ENCODE results near the gene THPO. TPM values are rescaled to one million over a fixed set of nuclear protein-coding genes. Genes with fewer than 3 reads are reported as not detected.

Gene THPO
- total and polyA plus RNA-seq, 9 of the 15 experiments (the other 6 are each of a cell fraction or from before 2014, with no cell fraction given) = 0.11 to 1.1 (median 0.35) TPM; not detected in 1

- Histone ChIP-seq H3K4me2 (ENCODE audit: insufficient read depth, low read length) (peak overlapping the region; percentile 79; the same call in 1 of the 2 replicates), H3K9me3 (replicated peaks; ENCODE audit: control insufficient read depth, insufficient read depth, low read depth, low read length) (no peaks in the 10 kb centered on the region), H3K27ac (ENCODE audit: extremely low read depth, low read depth, low read length) (peak overlapping the region; percentile 88), H4K20me1 (replicated peaks; ENCODE audit: control insufficient read depth, insufficient read depth, low read length) (no peaks in the 10 kb centered on the region), H3K9ac (ENCODE audit: insufficient read depth in 1 of 2, low read depth in 2 of 2, low read length in 2 of 2) (peak overlapping the region; percentile 60 to 86), H3K36me3 (ENCODE audit: control insufficient read depth, insufficient read depth, low read length) (peaks cover 57% of the 10 kb centered on the region; the same call in 2 of the 3 replicates), H3K79me2 (ENCODE audit: control insufficient read depth, insufficient read depth, low read length) (peaks cover 8% of the 10 kb centered on the region; the same call in 2 of the 3 replicates), H2AFZ (ENCODE audit: low read depth, low read length) (peak overlapping the region; percentile 64), H3K4me3 (no peak overlapping the region), H3K9me1 (ENCODE audit: control insufficient read depth, insufficient read depth, low read length) (peaks cover 6% of the 10 kb centered on the region), H3K27me3 (ENCODE audit: control insufficient read depth in 2 of 2, insufficient read depth in 2 of 2, low read length in 2 of 2) (no peaks in the 10 kb centered on the region), H3K4me1 (replicated peaks in 1 of 2; ENCODE audit: control insufficient read depth in 2 of 2, insufficient read depth in 2 of 2, low read length in 2 of 2) (peaks cover 59 to 74% of the 10 kb centered on the region in 2 experiments)
- BruUV-seq (replicated peaks) = no TSS peak
- intact Hi-C loops (cut with micrococcal nuclease) (no loop called here), in situ Hi-C loops (cut with MboI) (no loop called here)
- DNase-seq (ENCODE audit: extremely low read depth in 1 of 4, low spot score in 3 of 4) (peak in 1 of 4 experiments; percentile 48), FAIRE-seq (no peak), ATAC-seq (peak; percentile 26)
- CTCF ChIA-PET (ENCODE audit: low intra/inter-chr PET ratio) = no interaction called here
- WGBS (ENCODE audit: insufficient coverage, low coverage, missing lambda C conversion rate) = 11% methylated on average over 4 of the region's 4 CpGs
- POLR2A ChIA-PET = interaction anchor here (0.7 to 2.0 kb wide), 8 partner anchors 10 to 33 kb away, joined by 3 to 9 read pairs (median 6); partner anchors contain the start of gene FAM131A
- TF ChIP-seq KAT8 (IDR thresholded peaks at IDR 0.05; ENCODE audit: low read depth) = no peak
- 0 out of 2 replicates have a peak, but pooled peaks have one; percentile 7 for TF ChIP-seq SMARCA4 (IDR thresholded peaks at IDR 0.05)
- TF ChIP-seq COPS2 (conservative IDR thresholded peaks at IDR 0.05) = no peak
- TF ChIP-seq SMC3 (conservative IDR thresholded peaks at IDR 0.05; ENCODE audit: insufficient read depth, low read depth, low read length) = no peak
- TF ChIP-seq ELF1 (tag; IDR thresholded peaks at IDR 0.05) = no peak
- no peak for TF ChIP-seq XRCC4 (IDR thresholded peaks at IDR 0.05; ENCODE audit: extremely low read depth, insufficient read depth, insufficient read length)
- TF ChIP-seq HNRNPH1 (optimal IDR thresholded peaks at IDR 0.05; ENCODE audit: low read depth, low read length) = no peak
- no peak for TF ChIP-seq GABPB2 (CRISPR knock-in tag; conservative IDR thresholded peaks at IDR 0.05)
- TF ChIP-seq, protein P1, sequence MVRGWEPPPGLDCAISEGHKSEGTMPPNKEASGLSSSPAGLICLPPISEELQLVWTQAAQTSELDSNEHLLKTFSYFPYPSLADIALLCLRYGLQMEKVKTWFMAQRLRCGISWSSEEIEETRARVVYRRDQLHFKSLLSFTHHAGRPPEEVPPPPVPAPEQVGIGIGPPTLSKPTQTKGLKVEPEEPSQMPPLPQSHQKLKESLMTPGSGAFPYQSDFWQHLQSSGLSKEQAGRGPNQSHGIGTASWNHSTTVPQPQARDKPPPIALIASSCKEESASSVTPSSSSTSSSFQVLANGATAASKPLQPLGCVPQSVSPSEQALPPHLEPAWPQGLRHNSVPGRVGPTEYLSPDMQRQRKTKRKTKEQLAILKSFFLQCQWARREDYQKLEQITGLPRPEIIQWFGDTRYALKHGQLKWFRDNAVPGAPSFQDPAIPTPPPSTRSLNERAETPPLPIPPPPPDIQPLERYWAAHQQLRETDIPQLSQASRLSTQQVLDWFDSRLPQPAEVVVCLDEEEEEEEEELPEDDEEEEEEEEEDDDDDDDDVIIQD (CRISPR knock-in tag; IDR thresholded peaks at IDR 0.05) = no peak
- TF ChIP-seq ZNF324 (CRISPR knock-in tag; IDR thresholded peaks at IDR 0.05) = no peak
- TF ChIP-seq, protein P2, sequence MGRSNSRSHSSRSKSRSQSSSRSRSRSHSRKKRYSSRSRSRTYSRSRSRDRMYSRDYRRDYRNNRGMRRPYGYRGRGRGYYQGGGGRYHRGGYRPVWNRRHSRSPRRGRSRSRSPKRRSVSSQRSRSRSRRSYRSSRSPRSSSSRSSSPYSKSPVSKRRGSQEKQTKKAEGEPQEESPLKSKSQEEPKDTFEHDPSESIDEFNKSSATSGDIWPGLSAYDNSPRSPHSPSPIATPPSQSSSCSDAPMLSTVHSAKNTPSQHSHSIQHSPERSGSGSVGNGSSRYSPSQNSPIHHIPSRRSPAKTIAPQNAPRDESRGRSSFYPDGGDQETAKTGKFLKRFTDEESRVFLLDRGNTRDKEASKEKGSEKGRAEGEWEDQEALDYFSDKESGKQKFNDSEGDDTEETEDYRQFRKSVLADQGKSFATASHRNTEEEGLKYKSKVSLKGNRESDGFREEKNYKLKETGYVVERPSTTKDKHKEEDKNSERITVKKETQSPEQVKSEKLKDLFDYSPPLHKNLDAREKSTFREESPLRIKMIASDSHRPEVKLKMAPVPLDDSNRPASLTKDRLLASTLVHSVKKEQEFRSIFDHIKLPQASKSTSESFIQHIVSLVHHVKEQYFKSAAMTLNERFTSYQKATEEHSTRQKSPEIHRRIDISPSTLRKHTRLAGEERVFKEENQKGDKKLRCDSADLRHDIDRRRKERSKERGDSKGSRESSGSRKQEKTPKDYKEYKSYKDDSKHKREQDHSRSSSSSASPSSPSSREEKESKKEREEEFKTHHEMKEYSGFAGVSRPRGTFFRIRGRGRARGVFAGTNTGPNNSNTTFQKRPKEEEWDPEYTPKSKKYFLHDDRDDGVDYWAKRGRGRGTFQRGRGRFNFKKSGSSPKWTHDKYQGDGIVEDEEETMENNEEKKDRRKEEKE (IDR thresholded peaks at IDR 0.05; ENCODE audit: borderline replicate concordance in 1 of 2, control insufficient read depth in 1 of 2, low read depth in 2 of 2, low read length in 1 of 2) = no peak
- TF ChIP-seq, protein P3, sequence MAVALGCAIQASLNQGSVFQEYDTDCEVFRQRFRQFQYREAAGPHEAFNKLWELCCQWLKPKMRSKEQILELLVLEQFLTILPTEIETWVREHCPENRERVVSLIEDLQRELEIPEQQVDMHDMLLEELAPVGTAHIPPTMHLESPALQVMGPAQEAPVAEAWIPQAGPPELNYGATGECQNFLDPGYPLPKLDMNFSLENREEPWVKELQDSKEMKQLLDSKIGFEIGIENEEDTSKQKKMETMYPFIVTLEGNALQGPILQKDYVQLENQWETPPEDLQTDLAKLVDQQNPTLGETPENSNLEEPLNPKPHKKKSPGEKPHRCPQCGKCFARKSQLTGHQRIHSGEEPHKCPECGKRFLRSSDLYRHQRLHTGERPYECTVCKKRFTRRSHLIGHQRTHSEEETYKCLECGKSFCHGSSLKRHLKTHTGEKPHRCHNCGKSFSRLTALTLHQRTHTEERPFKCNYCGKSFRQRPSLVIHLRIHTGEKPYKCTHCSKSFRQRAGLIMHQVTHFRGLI (CRISPR knock-in tag; IDR thresholded peaks at IDR 0.05) = no peak
- no peak for TF ChIP-seq RBM14 (IDR thresholded peaks at IDR 0.05; ENCODE audit: borderline replicate concordance, insufficient read depth, low read depth, low read length)
- no peak for TF ChIP-seq PML (IDR thresholded peaks at IDR 0.05; ENCODE audit: low read length)
- TF ChIP-seq ZNF121 (CRISPR knock-in tag; conservative IDR thresholded peaks at IDR 0.05) = no peak
- TF ChIP-seq KDM2B (CRISPR knock-in tag; IDR thresholded peaks at IDR 0.05) = no peak
- no peak for TF ChIP-seq SAP30 (IDR thresholded peaks at IDR 0.05; ENCODE audit: borderline replicate concordance, insufficient read depth, low read depth, low read length, poor library complexity, severe bottlenecking)
- no peak for TF ChIP-seq EP300 (IDR thresholded peaks at IDR 0.05; ENCODE audit: low read length)
Observed at GRCh38 chr3:184348057-184348382, 30.0 kb downstream of the THPO start.

Data from K562 (cell line).